ENCODE results near the gene GLT8D2. TPM values are rescaled to one million over a fixed set of nuclear protein-coding genes. Genes with fewer than 3 reads are reported as not detected.
A peak's percentile ranks its signal among the peaks of the same experiment; 100 is the strongest.

Gene GLT8D2
- total and polyA plus RNA-seq, 2 of the 13 experiments (the other 11 are each of a cell fraction or from before 2014, with no cell fraction given): not detected

DNA sequence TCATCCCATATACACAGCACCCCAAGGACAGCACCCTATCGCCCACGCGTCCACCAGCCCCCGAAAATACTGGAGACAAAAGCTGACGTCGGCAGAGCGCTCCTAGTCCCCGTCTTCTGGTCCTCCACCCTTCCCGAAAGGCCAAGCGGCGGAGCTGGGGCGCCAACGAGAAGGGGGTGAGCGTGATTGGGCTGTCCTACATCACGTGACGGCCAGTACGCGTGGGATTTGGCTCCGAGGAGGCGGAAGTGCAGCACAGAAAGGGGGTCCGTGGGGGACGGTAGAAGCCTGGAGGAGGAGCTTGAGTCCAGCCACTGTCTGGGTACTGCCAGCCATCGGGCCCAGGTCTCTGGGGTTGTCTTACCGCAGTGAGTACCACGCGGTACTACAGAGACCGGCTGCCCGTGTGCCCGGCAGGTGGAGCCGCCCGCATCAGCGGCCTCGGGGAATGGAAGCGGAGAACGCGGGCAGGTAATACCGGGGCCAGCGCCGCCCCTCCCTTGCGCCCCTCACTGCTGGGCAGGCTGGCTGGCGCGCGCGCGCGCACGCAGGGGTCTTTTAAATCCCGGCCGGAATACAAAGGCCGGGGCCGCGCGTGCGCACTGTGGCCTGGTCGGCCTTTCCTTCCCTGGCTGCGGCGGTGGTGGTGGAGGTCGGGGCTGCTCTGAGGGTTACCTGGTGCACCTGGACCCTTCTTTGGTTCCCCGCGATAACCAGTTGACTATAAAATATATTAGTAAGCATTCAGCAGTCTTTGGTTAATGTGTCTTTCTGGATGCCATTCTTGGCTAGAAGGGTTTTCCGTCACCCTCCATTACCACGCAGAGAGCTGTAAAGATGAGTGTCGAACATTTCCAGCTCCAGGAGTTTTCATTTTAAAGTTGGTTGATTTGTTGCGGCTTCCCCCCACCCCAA, 84.1 kb downstream of the GLT8D2 start, which contains the start of gene TDG (continued):
- TF ChIP-seq, protein P1, sequence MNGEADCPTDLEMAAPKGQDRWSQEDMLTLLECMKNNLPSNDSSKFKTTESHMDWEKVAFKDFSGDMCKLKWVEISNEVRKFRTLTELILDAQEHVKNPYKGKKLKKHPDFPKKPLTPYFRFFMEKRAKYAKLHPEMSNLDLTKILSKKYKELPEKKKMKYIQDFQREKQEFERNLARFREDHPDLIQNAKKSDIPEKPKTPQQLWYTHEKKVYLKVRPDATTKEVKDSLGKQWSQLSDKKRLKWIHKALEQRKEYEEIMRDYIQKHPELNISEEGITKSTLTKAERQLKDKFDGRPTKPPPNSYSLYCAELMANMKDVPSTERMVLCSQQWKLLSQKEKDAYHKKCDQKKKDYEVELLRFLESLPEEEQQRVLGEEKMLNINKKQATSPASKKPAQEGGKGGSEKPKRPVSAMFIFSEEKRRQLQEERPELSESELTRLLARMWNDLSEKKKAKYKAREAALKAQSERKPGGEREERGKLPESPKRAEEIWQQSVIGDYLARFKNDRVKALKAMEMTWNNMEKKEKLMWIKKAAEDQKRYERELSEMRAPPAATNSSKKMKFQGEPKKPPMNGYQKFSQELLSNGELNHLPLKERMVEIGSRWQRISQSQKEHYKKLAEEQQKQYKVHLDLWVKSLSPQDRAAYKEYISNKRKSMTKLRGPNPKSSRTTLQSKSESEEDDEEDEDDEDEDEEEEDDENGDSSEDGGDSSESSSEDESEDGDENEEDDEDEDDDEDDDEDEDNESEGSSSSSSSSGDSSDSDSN (CRISPR knock-in tag; IDR thresholded peaks at IDR 0.05): peak; percentile 95
- no peak for TF ChIP-seq ZSCAN22 (CRISPR knock-in tag; IDR thresholded peaks at IDR 0.05)
- TF ChIP-seq, protein P2, sequence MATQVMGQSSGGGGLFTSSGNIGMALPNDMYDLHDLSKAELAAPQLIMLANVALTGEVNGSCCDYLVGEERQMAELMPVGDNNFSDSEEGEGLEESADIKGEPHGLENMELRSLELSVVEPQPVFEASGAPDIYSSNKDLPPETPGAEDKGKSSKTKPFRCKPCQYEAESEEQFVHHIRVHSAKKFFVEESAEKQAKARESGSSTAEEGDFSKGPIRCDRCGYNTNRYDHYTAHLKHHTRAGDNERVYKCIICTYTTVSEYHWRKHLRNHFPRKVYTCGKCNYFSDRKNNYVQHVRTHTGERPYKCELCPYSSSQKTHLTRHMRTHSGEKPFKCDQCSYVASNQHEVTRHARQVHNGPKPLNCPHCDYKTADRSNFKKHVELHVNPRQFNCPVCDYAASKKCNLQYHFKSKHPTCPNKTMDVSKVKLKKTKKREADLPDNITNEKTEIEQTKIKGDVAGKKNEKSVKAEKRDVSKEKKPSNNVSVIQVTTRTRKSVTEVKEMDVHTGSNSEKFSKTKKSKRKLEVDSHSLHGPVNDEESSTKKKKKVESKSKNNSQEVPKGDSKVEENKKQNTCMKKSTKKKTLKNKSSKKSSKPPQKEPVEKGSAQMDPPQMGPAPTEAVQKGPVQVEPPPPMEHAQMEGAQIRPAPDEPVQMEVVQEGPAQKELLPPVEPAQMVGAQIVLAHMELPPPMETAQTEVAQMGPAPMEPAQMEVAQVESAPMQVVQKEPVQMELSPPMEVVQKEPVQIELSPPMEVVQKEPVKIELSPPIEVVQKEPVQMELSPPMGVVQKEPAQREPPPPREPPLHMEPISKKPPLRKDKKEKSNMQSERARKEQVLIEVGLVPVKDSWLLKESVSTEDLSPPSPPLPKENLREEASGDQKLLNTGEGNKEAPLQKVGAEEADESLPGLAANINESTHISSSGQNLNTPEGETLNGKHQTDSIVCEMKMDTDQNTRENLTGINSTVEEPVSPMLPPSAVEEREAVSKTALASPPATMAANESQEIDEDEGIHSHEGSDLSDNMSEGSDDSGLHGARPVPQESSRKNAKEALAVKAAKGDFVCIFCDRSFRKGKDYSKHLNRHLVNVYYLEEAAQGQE (IDR thresholded peaks at IDR 0.05; ENCODE audit: borderline replicate concordance in 1 of 2, low read depth in 1 of 2, low read length in 2 of 2): peak in 1 of 2 experiments; percentile 13; a peak in 1 of 4 replicates
- 0 out of 2 replicates have a peak, but pooled peaks have one; percentile 42 for TF ChIP-seq ZNF589 (CRISPR knock-in tag; conservative IDR thresholded peaks at IDR 0.05)
- TF ChIP-seq ZNF34 (CRISPR knock-in tag; IDR thresholded peaks at IDR 0.05; ENCODE audit: borderline replicate concordance): no peak
- no peak for TF ChIP-seq RCOR2 (CRISPR knock-in tag; IDR thresholded peaks at IDR 0.05)
- TF ChIP-seq SP1 (IDR thresholded peaks at IDR 0.05): no peak
- TF ChIP-seq SP1 (CRISPR knock-in tag; IDR thresholded peaks at IDR 0.05): peak; percentile 60; the same call in 1 of the 2 replicates
- peak; percentile 73; the same call in 1 of the 2 replicates for TF ChIP-seq ZNF235 (CRISPR knock-in tag; IDR thresholded peaks at IDR 0.05; ENCODE audit: borderline replicate concordance)
- TF ChIP-seq ZNF230 (CRISPR knock-in tag; IDR thresholded peaks at IDR 0.05): 0 out of 2 replicates have a peak, but pooled peaks have one; percentile 48
- peak; percentile 87; the same call in 1 of the 2 replicates for TF ChIP-seq ZNF749 (CRISPR knock-in tag; IDR thresholded peaks at IDR 0.05; ENCODE audit: borderline replicate concordance)
- TF ChIP-seq NFIB (CRISPR knock-in tag; IDR thresholded peaks at IDR 0.05; ENCODE audit: borderline replicate concordance): no peak
- TF ChIP-seq, protein P3, sequence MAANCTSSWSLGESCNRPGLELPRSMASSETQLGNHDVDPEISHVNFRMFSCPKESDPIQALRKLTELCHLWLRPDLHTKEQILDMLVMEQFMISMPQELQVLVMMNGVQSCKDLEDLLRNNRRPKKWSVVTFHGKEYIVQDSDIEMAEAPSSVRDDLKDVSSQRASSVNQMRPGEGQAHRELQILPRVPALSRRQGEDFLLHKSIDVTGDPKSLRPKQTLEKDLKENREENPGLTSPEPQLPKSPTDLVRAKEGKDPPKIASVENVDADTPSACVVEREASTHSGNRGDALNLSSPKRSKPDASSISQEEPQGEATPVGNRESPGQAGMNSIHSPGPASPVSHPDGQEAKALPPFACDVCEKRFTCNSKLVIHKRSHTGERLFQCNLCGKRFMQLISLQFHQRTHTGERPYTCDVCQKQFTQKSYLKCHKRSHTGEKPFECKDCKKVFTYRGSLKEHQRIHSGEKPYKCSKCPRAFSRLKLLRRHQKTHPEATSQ (CRISPR knock-in tag; IDR thresholded peaks at IDR 0.05; ENCODE audit: borderline replicate concordance): no peak; the same call in 1 of the 2 replicates
- no peak for TF ChIP-seq ZNF678 (CRISPR knock-in tag; IDR thresholded peaks at IDR 0.05)
- TF ChIP-seq, protein P4, sequence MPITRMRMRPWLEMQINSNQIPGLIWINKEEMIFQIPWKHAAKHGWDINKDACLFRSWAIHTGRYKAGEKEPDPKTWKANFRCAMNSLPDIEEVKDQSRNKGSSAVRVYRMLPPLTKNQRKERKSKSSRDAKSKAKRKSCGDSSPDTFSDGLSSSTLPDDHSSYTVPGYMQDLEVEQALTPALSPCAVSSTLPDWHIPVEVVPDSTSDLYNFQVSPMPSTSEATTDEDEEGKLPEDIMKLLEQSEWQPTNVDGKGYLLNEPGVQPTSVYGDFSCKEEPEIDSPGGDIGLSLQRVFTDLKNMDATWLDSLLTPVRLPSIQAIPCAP (CRISPR knock-in tag; IDR thresholded peaks at IDR 0.05; ENCODE audit: low read depth): no peak
- TF ChIP-seq SRF (IDR thresholded peaks at IDR 0.05; ENCODE audit: low read depth, low read length): no peak
- TF ChIP-seq, protein P5, sequence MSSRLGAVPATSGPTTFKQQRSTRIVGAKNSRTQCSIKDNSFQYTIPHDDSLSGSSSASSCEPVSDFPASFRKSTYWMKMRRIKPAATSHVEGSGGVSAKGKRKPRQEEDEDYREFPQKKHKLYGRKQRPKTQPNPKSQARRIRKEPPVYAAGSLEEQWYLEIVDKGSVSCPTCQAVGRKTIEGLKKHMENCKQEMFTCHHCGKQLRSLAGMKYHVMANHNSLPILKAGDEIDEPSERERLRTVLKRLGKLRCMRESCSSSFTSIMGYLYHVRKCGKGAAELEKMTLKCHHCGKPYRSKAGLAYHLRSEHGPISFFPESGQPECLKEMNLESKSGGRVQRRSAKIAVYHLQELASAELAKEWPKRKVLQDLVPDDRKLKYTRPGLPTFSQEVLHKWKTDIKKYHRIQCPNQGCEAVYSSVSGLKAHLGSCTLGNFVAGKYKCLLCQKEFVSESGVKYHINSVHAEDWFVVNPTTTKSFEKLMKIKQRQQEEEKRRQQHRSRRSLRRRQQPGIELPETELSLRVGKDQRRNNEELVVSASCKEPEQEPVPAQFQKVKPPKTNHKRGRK (CRISPR knock-in tag; IDR thresholded peaks at IDR 0.05): no peak
